Prostate gland (tissue), 2 donors: Measurements from ENCODE around the gene FBXO45. TPM values are rescaled to one million over a fixed set of nuclear protein-coding genes. Genes with fewer than 3 reads are reported as not detected.
"Not testable (repeated sequence)": the region's sequence is repeated elsewhere in the genome, so short reads cannot be mapped to it uniquely, and the experiment has no call there.

Experiments used
- DNase-seq: peaks from one replicate; pipeline ENCODE4 v3.0.0-alpha.2; 2019; ENCODE audit warnings: low spot score
- H3K27ac ChIP-seq, 2 donors: fragments of 200-600 bp; sonication (generic); 2 replicates each; pipeline ENCODE4 v1.5.1; 2017 to 2019
- H3K27me3 ChIP-seq: fragments of 200-600 bp; sonication (generic); replicated peaks from 2 replicates; pipeline ENCODE4 v1.5.1; 2019; ENCODE audit not compliant: insufficient read depth
- H3K36me3 ChIP-seq, 2 donors: fragments of 200-600 bp; sonication (generic); 1 replicate in 1 of 2; 2 replicates in 1 of 2; pipeline versions ENCODE4 v1.5.1 to v1.8.1; 2017 to 2019
- H3K4me1 ChIP-seq: fragments of 200-600 bp; sonication (generic); replicated peaks from 2 replicates; pipeline ENCODE4 v1.5.1; 2019
- H3K4me3 ChIP-seq, 2 donors: fragments of 200-600 bp; sonication (generic); 2 replicates each; pipeline ENCODE4 v1.5.1; 2017 to 2019
- H3K9me3 ChIP-seq: fragments of 200-600 bp; sonication (generic); 2 replicates; pipeline ENCODE4 v1.5.1; 2017
- CTCF ChIP-seq, 4 experiments: fragments of 200-600 bp in 2 of 4; fragments of 450-650 bp in 2 of 4; sonication (generic) in 2 of 4; IDR thresholded peaks; 1 replicate in 3 of 4; 2 replicates in 1 of 4; pipeline ENCODE4 v1.5.1; 2016 to 2019; ENCODE audit warnings: antibody characterized with exemption in 4 of 4, mild to moderate bottlenecking in 2 of 4, moderate library complexity in 2 of 4
- POLR2A ChIP-seq: fragments of 450-650 bp; IDR thresholded peaks from one replicate; pipeline ENCODE4 v1.6.1; 2016; ENCODE audit warnings: antibody characterized with exemption, mild to moderate bottlenecking
- POLR2AphosphoS5 ChIP-seq: sonication (generic); formaldehyde crosslinking; IDR thresholded peaks from one replicate; pipeline ENCODE4 v1.6.1; 2017; ENCODE audit warnings: antibody characterized with exemption
- WGBS: methylation state at CpG from one replicate; pipeline ENCODE4 v1.1.5; 2018; 5-methylcytosine and 5-hydroxymethylcytosine counted together
- intact Hi-C: fragments of 100-400 bp; cut with DNase I; formaldehyde crosslinking; loops from one replicate; pipeline ENCODE4 v1.14.2; 2022
- total RNA-seq, 2 donors: library from RNA; depleted of rRNA; stranded (reverse); fragments of >200 nt; gene quantifications; one replicate each; pipeline ENCODE4 v1.1.0, GENCODE V29; 2016

Gene FBXO45
- total RNA-seq, 2 donors from 2014 or later, result 5.7 to 6.1 TPM

GRCh38 chr3:196537319-196537984, 31.0 kb upstream of the FBXO45 start:
- TF ChIP-seq CTCF (IDR thresholded peaks at IDR 0.05), result peak in 3 of 4 experiments; percentile 34 to 48 (median 45)
- no peak for TF ChIP-seq POLR2AphosphoS5
- Histone ChIP-seq H3K4me1 (no peaks in the 10 kb centered on the region), H3K36me3 (no peaks in the 10 kb centered on the region), H3K9me3 (no peaks in the 10 kb centered on the region), H3K27ac (no peak overlapping the region), H3K27me3 (no peaks in the 10 kb centered on the region), H3K4me3 (no peak overlapping the region)
- 45% methylated on average over 18 of the region's 18 CpGs for WGBS
- intact Hi-C loops, result loop anchor here (5.0 kb wide), 1 partner anchor 150 kb away; no protein-coding TSS in a partner anchor
- DNase-seq, result no peak

- Histone ChIP-seq H3K27ac (no peak overlapping the region), H3K36me3 (no peaks in the 10 kb centered on the region), H3K4me1 (no peaks in the 10 kb centered on the region), H3K4me3 (no peak overlapping the region), H3K27me3 (no peaks in the 10 kb centered on the region), H3K9me3 (no peaks in the 10 kb centered on the region)
- intact Hi-C loops, result no loop called here
- no peak for DNase-seq
- TF ChIP-seq POLR2AphosphoS5 (no peak), CTCF (IDR thresholded peaks at IDR 0.05) (no peak), POLR2A (no peak)
- WGBS, result 85% methylated on average over 6 of the region's 6 CpGs
These were observed 26.6 kb upstream of the FBXO45 start for GRCh38 chr3:196541684-196542445.

GRCh38 chr3:196544491-196544992, 23.9 kb upstream of the FBXO45 start:
- TF ChIP-seq CTCF (IDR thresholded peaks at IDR 0.05) (no peak), POLR2AphosphoS5 (no peak), POLR2A (no peak)
- Histone ChIP-seq H3K27me3 (no peaks in the 10 kb centered on the region), H3K27ac (no peak overlapping the region), H3K4me1 (no peaks in the 10 kb centered on the region), H3K36me3 (no peaks in the 10 kb centered on the region), H3K4me3 (no peak overlapping the region), H3K9me3 (no peaks in the 10 kb centered on the region)
- intact Hi-C loops, result no loop called here
- no peak for DNase-seq
- WGBS, result 97% methylated on average over 2 of the region's 2 CpGs

- Histone ChIP-seq H3K36me3 (no peaks in the 10 kb centered on the region), H3K4me1 (no peaks in the 10 kb centered on the region), H3K27me3 (no peaks in the 10 kb centered on the region), H3K27ac (no peak overlapping the region), H3K9me3 (no peaks in the 10 kb centered on the region), H3K4me3 (no peak overlapping the region)
- intact Hi-C loops, result no loop called here
- whole genome bisulfite sequencing, result 48% methylated on average over 5 of the region's 5 CpGs
- peak; percentile 34 for DNase-seq
- TF ChIP-seq POLR2AphosphoS5, result peak; percentile 67
- TF ChIP-seq POLR2A, result no peak
These were observed 21.9 kb upstream of the FBXO45 start for GRCh38 chr3:196546537-196546936.

- Histone ChIP-seq H3K27ac (no peak overlapping the region), H3K4me3 (no peak overlapping the region), H3K27me3 (no peaks in the 10 kb centered on the region), H3K36me3 (no peaks in the 10 kb centered on the region), H3K4me1 (no peaks in the 10 kb centered on the region), H3K9me3 (no peaks in the 10 kb centered on the region)
- intact Hi-C loops, result no loop called here
- WGBS, result 97% methylated on average over 2 of the region's 2 CpGs
- TF ChIP-seq POLR2AphosphoS5 (no peak), CTCF (IDR thresholded peaks at IDR 0.05) (no peak), POLR2A (no peak)
- no peak for DNase-seq
These were observed 21.4 kb upstream of the FBXO45 start for GRCh38 chr3:196547067-196547466.

GRCh38 chr3:196549312-196549711, 19.1 kb upstream of the FBXO45 start:
- H3K36me3 ChIP-seq, DNase-seq, H3K9me3 ChIP-seq, H3K4me3 ChIP-seq, H3K27me3 ChIP-seq, H3K4me1 ChIP-seq, intact Hi-C loops, H3K27ac ChIP-seq: not testable (repeated sequence)
- 75% methylated on average over 1 of the region's 1 CpG for WGBS

- H3K27me3 ChIP-seq, H3K4me1 ChIP-seq, intact Hi-C loops, H3K4me3 ChIP-seq, DNase-seq, H3K27ac ChIP-seq, H3K9me3 ChIP-seq, H3K36me3 ChIP-seq: not testable (repeated sequence)
- WGBS, result 86% methylated on average over 3 of the region's 3 CpGs
These were observed 18.3 kb upstream of the FBXO45 start for GRCh38 chr3:196550172-196550571.
